GM12878 (cell line): ENCODE measurements around the gene PNLIPRP2. TPM values are rescaled to one million over a fixed set of nuclear protein-coding genes. Genes with fewer than 3 reads are reported as not detected.

Experiments
- ATAC-seq: fragments of 200-7000 bp; cut with Tn5 transposase; 3 replicates; pipeline ENCODE4 v1.9.1; 2020; ENCODE audit warnings: mild to moderate bottlenecking, moderate library complexity
- BruUV-seq: library from RNA; stranded (reverse); fragments of 400-500 nt; replicated peaks from 2 replicates; lab custom pipeline; 2021; lab: Mats Ljungman, UMichigan
- CTCF ChIA-PET: fragments of 300-600 bp; sonication (Branson Sonifier 250); formaldehyde crosslinking; extraction: SDS; loops from one replicate; lab custom pipeline; 2021; ENCODE audit warnings: inconsistent platforms; lab: Yijun Ruan, JAX
- POLR2A ChIA-PET: fragments of 350-600 bp; formaldehyde crosslinking; extraction: SDS; loops from one replicate; lab custom pipeline; 2021; ENCODE audit warnings: inconsistent platforms; lab: Charles Lee
- RAD21 ChIA-PET: fragments of 300-600 bp; sonication (Branson Sonifier 250); formaldehyde crosslinking; loops from one replicate; lab custom pipeline; 2023; ENCODE audit warnings: antibody characterized with exemption; ENCODE audit not compliant: unreplicated experiment; lab: Charles Lee
- SMC1A ChIA-PET: fragments of 300-600 bp; sonication (Branson Sonifier 250); formaldehyde crosslinking; loops from one replicate; lab custom pipeline; 2023; ENCODE audit not compliant: unreplicated experiment, uncharacterized antibody; lab: Charles Lee
- DNase-seq: peaks from one replicate; pipeline ENCODE4 v3.0.0-alpha.2; 2011; ENCODE audit warnings: low read depth, low spot score
- FAIRE-seq: peaks from 3 replicates; lab custom pipeline; 2011; peaks lifted over from hg19 to GRCh38; lab: Jason Lieb, UNC
- H2AFZ ChIP-seq: 2 replicates; pipeline ENCODE4 v1.6.0; 2011; ENCODE audit warnings: low read depth, low read length, control low read depth; ENCODE audit not compliant: control insufficient read depth
- H3K27ac ChIP-seq: 2 replicates; pipeline ENCODE4 v1.5.1; 2011; ENCODE audit warnings: control low read depth; ENCODE audit not compliant: control insufficient read depth, insufficient read depth
- H3K27me3 ChIP-seq, 2 experiments: replicated peaks in 1 of 2; 2 replicates each; pipeline versions ENCODE4 v1.6.0 to v1.6.1; 2011; ENCODE audit warnings: low read length in 1 of 2; ENCODE audit not compliant: control insufficient read depth in 2 of 2, insufficient read depth in 2 of 2
- H3K36me3 ChIP-seq, 2 experiments: 2 replicates each; pipeline ENCODE4 v1.5.1; 2011; ENCODE audit warnings: low read length in 1 of 2; ENCODE audit not compliant: control insufficient read depth in 2 of 2, insufficient read depth in 2 of 2
- H3K4me1 ChIP-seq: 2 replicates; pipeline ENCODE4 v1.6.1; 2011; ENCODE audit warnings: mild to moderate bottlenecking, low read length, moderate library complexity, mixed read lengths; ENCODE audit not compliant: control insufficient read depth, insufficient read depth
- H3K4me2 ChIP-seq: 2 replicates; pipeline ENCODE4 v1.6.0; 2011; ENCODE audit warnings: control low read depth; ENCODE audit not compliant: control insufficient read depth, insufficient read depth
- H3K4me3 ChIP-seq: fragments of 200-600 bp; sonication (generic); 2 replicates; pipeline ENCODE4 v1.5.1; 2016
- H3K79me2 ChIP-seq: 2 replicates; pipeline ENCODE4 v1.6.0; 2011; ENCODE audit warnings: low read length; ENCODE audit not compliant: control insufficient read depth, insufficient read depth
- H3K9ac ChIP-seq: 2 replicates; pipeline ENCODE4 v1.8.0; 2011; ENCODE audit warnings: low read length, control low read depth, mixed read lengths; ENCODE audit not compliant: control insufficient read depth, insufficient read depth
- H3K9me3 ChIP-seq: replicated peaks from 3 replicates; pipeline ENCODE4 v1.5.1; 2011; ENCODE audit warnings: mild to moderate bottlenecking, low read length; ENCODE audit not compliant: control insufficient read depth, insufficient read depth
- H4K20me1 ChIP-seq: 2 replicates; pipeline ENCODE4 v1.6.0; 2011; ENCODE audit not compliant: control insufficient read depth, insufficient read depth
- BCLAF1 ChIP-seq: fragments of 450-650 bp; IDR thresholded peaks from 2 replicates; pipeline ENCODE4 v1.6.1; 2017; ENCODE audit warnings: antibody characterized with exemption, mild to moderate bottlenecking, moderate library complexity
- LARP7 ChIP-seq: fragments of 450-650 bp; IDR thresholded peaks from 2 replicates; pipeline ENCODE4 v1.6.1; 2017; ENCODE audit warnings: mild to moderate bottlenecking
- MEF2A ChIP-seq: IDR thresholded peaks from 2 replicates; pipeline ENCODE4 v1.6.1; 2011; ENCODE audit warnings: low read depth, mild to moderate bottlenecking, low read length, moderate library complexity; ENCODE audit not compliant: insufficient read depth
- MYC ChIP-seq: IDR thresholded peaks from 2 replicates; pipeline ENCODE4 v1.6.1; 2011; ENCODE audit warnings: mild to moderate bottlenecking, low read length, moderate library complexity, inconsistent platforms; ENCODE audit not compliant: insufficient read depth, insufficient replicate concordance, insufficient read length, severe bottlenecking
- RAD21 ChIP-seq: IDR thresholded peaks from 2 replicates; pipeline ENCODE4 v1.6.1; 2011; ENCODE audit warnings: mild to moderate bottlenecking, low read depth, low read length, moderate library complexity; ENCODE audit not compliant: insufficient read depth
- ZNF622 ChIP-seq: fragments of 450-650 bp; IDR thresholded peaks from 2 replicates; pipeline ENCODE4 v1.6.1; 2017; ENCODE audit warnings: mild to moderate bottlenecking, inconsistent platforms
- ZZZ3 ChIP-seq: IDR thresholded peaks from 2 replicates; pipeline ENCODE4 v1.6.1; 2011; ENCODE audit warnings: low read depth; ENCODE audit not compliant: control insufficient read depth, insufficient read length
- in situ Hi-C: fragments of 300-500 bp; cut with MboI; formaldehyde crosslinking; loops from 9 replicates; pipeline ENCODE4 v1.14.3; 2018; ENCODE audit warnings: mixed read lengths
- intact Hi-C: fragments of 100-400 bp; cut with micrococcal nuclease; formaldehyde crosslinking; loops from one replicate; pipeline ENCODE4 v1.14.2; 2022; ENCODE audit not compliant: unreplicated experiment
- polyA plus RNA-seq, 11 experiments: library from polyadenylated mRNA; depleted of rRNA in 4 of 11; unstranded in 6 of 11; stranded (reverse) in 5 of 11; fragments of >200 nt; fragmentation: Nextera tagmentation in 4 of 11; fragmentation: Illumina TruSeq in 1 of 11; extraction: Ambion mirVana in 4 of 11; extraction: Trizol in 1 of 11; gene quantifications; 1 replicate in 1 of 11; 2 replicates in 10 of 11; pipeline versions ENCODE4 v1.2.1 to v1.2.3, GENCODE V29; 2011 to 2016; ENCODE audit warnings: inconsistent platforms in 2 of 11, missing spikeins in 2 of 11, low read depth in 1 of 11
- total RNA-seq, 4 experiments: library from RNA; depleted of rRNA in 3 of 4; stranded (reverse); fragments of >200 nt in 3 of 4; fragmentation: Illumina TruSeq in 1 of 4; extraction: Trizol in 1 of 4; gene quantifications; 2 replicates each; pipeline versions ENCODE4 v1.2.1 to v1.2.3, GENCODE V29; 2013 to 2021

The PNLIPRP2 gene
- total and polyA plus RNA-seq, 10 of the 15 experiments (the other 5 are each of a cell fraction or from before 2014, with no cell fraction given), result 0.33 TPM; not detected in 9

DNA sequence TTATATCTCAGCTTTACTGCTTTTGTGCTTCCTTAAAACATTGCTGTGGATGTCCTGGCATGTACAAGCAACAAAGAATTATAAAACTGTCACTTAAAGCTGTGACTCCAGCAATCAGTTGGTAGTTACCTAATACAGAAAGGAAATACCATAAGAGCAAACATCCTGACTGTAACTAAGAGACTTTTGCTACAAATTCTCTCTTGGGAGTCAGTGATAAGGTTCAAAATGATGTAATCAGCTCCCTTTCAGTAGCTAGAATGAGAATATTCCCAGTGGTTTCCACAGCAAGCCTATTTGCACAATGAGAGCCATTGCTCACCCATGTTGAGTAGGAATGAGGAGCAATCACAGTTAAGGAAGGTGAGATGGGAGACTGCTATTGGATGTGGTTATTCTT, 22.4 kb upstream of the PNLIPRP2 start:
- SMC1A ChIA-PET, result no interaction called here
- H3K79me2 ChIP-seq, result no peaks in the 10 kb centered on the region
- POLR2A ChIA-PET, result no interaction called here
- H2AFZ ChIP-seq, result no peak overlapping the region
- H3K27me3 ChIP-seq, result no peaks in the 10 kb centered on the region
- no peaks in the 10 kb centered on the region for H3K4me1 ChIP-seq
- intact Hi-C loops, result no loop called here
- RAD21 ChIA-PET, result no interaction called here
- no peak overlapping the region for H3K9ac ChIP-seq
- DNase-seq (no peak), ATAC-seq (no peak), FAIRE-seq (no peak)
- H3K27ac ChIP-seq, result no peak overlapping the region
- no peaks in the 10 kb centered on the region for H4K20me1 ChIP-seq
- BruUV-seq, result no TSS peak
- no peak overlapping the region for H3K4me3 ChIP-seq
- TF ChIP-seq ZNF622 (no peak), MYC (no peak), MEF2A (no peak), ZZZ3 (no peak), BCLAF1 (no peak), LARP7 (no peak), RAD21 (no peak)
- H3K4me2 ChIP-seq, result no peak overlapping the region
- CTCF ChIA-PET, result no interaction called here
- in situ Hi-C loops, result no loop called here
- no peaks in the 10 kb centered on the region for H3K36me3 ChIP-seq
- no peaks in the 10 kb centered on the region for H3K9me3 ChIP-seq
